ENCODE measurements around the gene KRT2. TPM values are rescaled to one million over a fixed set of nuclear protein-coding genes. Genes with fewer than 3 reads are reported as not detected.

KRT2 gene
- total RNA-seq, 1 experiment from 2014 or later: not detected

DNA sequence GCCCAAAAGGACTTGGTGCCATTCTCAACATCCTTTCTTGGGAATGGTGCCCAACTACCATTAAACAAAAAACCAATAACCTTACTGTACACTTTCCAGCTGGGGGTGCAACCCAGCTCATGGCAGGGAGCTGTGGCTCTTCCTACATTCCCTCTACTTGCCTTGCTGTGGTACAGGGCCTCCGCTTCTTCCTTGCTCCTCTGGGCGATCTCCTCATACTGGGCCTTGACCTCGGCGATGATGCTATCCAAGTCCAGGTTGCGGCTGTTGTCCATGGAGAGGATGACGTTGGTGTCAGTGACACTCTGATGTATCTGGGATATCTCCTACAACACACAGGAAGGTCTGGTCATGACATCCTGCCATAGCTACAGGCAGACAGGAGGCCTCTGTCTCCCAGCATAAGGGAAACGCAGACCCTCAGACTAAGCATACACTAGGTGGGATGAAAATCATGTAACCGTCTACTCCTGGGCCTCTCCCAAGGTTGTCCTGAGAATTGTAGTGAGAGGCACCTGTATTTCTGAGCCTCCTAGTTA is 3.9 kb downstream of the KRT2 start:
- TF ChIP-seq, protein P1, sequence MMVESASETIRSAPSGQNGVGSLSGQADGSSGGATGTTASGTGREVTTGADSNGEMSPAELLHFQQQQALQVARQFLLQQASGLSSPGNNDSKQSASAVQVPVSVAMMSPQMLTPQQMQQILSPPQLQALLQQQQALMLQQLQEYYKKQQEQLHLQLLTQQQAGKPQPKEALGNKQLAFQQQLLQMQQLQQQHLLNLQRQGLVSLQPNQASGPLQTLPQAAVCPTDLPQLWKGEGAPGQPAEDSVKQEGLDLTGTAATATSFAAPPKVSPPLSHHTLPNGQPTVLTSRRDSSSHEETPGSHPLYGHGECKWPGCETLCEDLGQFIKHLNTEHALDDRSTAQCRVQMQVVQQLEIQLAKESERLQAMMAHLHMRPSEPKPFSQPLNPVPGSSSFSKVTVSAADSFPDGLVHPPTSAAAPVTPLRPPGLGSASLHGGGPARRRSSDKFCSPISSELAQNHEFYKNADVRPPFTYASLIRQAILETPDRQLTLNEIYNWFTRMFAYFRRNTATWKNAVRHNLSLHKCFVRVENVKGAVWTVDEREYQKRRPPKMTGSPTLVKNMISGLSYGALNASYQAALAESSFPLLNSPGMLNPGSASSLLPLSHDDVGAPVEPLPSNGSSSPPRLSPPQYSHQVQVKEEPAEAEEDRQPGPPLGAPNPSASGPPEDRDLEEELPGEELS (CRISPR knock-in tag; IDR thresholded peaks at IDR 0.05): no peak
- TF ChIP-seq SP1 (CRISPR knock-in tag; conservative IDR thresholded peaks at IDR 0.05) (no peak), ZNF232 (CRISPR knock-in tag; IDR thresholded peaks at IDR 0.05) (no peak), JAZF1 (CRISPR knock-in tag; IDR thresholded peaks at IDR 0.05) (no peak), HMGA2 (CRISPR knock-in tag; IDR thresholded peaks at IDR 0.05) (no peak), NR3C1 (CRISPR knock-in tag; conservative IDR thresholded peaks at IDR 0.05; ENCODE audit: low read depth) (no peak), GABPB1 (CRISPR knock-in tag; IDR thresholded peaks at IDR 0.05) (no peak), SOX15 (CRISPR knock-in tag; IDR thresholded peaks at IDR 0.05) (no peak), NR2C2 (CRISPR knock-in tag; IDR thresholded peaks at IDR 0.05) (no peak), GTF2I (CRISPR knock-in tag; conservative IDR thresholded peaks at IDR 0.05) (no peak), KAT7 (CRISPR knock-in tag; IDR thresholded peaks at IDR 0.05; ENCODE audit: borderline replicate concordance) (no peak), TCF7 (CRISPR knock-in tag; IDR thresholded peaks at IDR 0.05; ENCODE audit: low read depth) (no peak), RELA (CRISPR knock-in tag; IDR thresholded peaks at IDR 0.05; ENCODE audit: borderline replicate concordance) (no peak)
- TF ChIP-seq, protein P2, sequence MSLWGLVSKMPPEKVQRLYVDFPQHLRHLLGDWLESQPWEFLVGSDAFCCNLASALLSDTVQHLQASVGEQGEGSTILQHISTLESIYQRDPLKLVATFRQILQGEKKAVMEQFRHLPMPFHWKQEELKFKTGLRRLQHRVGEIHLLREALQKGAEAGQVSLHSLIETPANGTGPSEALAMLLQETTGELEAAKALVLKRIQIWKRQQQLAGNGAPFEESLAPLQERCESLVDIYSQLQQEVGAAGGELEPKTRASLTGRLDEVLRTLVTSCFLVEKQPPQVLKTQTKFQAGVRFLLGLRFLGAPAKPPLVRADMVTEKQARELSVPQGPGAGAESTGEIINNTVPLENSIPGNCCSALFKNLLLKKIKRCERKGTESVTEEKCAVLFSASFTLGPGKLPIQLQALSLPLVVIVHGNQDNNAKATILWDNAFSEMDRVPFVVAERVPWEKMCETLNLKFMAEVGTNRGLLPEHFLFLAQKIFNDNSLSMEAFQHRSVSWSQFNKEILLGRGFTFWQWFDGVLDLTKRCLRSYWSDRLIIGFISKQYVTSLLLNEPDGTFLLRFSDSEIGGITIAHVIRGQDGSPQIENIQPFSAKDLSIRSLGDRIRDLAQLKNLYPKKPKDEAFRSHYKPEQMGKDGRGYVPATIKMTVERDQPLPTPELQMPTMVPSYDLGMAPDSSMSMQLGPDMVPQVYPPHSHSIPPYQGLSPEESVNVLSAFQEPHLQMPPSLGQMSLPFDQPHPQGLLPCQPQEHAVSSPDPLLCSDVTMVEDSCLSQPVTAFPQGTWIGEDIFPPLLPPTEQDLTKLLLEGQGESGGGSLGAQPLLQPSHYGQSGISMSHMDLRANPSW (CRISPR knock-in tag; conservative IDR thresholded peaks at IDR 0.05; ENCODE audit: low read depth): no peak
- TF ChIP-seq, protein P3, sequence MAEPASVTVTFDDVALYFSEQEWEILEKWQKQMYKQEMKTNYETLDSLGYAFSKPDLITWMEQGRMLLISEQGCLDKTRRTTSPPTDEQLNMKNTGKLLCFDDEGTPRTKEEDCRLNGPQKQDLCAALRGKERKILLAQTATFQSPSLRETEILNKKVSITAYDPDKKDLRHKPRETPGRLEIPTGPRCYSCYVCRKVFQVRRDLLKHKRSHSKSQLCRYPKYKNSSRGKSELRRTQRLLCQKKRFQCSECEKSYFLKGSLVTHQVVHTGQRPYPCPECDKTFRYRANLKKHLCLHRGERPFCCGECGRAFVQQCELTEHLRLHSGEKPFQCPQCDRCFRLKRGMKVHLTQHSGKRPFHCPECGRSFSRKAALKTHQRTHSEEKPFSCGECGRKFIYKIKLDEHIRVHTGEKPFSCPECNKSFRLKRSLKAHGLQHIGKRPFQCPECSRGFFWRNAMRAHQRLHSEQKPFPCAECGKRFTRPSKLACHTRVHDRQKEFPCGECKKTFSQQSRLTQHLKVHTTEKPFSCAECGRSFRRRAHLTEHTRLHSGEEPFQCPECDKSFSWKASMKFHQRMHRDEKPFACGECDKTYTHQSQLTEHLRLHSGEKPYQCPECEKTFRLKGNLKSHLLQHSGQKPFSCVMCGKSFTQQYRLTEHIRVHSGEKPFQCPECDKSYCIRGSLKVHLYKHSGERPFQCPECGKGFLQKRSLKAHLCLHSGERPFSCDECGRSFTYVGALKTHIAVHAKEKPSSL (CRISPR knock-in tag; conservative IDR thresholded peaks at IDR 0.05): no peak
- TF ChIP-seq, protein P4, sequence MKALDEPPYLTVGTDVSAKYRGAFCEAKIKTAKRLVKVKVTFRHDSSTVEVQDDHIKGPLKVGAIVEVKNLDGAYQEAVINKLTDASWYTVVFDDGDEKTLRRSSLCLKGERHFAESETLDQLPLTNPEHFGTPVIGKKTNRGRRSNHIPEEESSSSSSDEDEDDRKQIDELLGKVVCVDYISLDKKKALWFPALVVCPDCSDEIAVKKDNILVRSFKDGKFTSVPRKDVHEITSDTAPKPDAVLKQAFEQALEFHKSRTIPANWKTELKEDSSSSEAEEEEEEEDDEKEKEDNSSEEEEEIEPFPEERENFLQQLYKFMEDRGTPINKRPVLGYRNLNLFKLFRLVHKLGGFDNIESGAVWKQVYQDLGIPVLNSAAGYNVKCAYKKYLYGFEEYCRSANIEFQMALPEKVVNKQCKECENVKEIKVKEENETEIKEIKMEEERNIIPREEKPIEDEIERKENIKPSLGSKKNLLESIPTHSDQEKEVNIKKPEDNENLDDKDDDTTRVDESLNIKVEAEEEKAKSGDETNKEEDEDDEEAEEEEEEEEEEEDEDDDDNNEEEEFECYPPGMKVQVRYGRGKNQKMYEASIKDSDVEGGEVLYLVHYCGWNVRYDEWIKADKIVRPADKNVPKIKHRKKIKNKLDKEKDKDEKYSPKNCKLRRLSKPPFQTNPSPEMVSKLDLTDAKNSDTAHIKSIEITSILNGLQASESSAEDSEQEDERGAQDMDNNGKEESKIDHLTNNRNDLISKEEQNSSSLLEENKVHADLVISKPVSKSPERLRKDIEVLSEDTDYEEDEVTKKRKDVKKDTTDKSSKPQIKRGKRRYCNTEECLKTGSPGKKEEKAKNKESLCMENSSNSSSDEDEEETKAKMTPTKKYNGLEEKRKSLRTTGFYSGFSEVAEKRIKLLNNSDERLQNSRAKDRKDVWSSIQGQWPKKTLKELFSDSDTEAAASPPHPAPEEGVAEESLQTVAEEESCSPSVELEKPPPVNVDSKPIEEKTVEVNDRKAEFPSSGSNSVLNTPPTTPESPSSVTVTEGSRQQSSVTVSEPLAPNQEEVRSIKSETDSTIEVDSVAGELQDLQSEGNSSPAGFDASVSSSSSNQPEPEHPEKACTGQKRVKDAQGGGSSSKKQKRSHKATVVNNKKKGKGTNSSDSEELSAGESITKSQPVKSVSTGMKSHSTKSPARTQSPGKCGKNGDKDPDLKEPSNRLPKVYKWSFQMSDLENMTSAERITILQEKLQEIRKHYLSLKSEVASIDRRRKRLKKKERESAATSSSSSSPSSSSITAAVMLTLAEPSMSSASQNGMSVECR (CRISPR knock-in tag; IDR thresholded peaks at IDR 0.05; ENCODE audit: borderline replicate concordance): no peak
- TF ChIP-seq, protein P5, sequence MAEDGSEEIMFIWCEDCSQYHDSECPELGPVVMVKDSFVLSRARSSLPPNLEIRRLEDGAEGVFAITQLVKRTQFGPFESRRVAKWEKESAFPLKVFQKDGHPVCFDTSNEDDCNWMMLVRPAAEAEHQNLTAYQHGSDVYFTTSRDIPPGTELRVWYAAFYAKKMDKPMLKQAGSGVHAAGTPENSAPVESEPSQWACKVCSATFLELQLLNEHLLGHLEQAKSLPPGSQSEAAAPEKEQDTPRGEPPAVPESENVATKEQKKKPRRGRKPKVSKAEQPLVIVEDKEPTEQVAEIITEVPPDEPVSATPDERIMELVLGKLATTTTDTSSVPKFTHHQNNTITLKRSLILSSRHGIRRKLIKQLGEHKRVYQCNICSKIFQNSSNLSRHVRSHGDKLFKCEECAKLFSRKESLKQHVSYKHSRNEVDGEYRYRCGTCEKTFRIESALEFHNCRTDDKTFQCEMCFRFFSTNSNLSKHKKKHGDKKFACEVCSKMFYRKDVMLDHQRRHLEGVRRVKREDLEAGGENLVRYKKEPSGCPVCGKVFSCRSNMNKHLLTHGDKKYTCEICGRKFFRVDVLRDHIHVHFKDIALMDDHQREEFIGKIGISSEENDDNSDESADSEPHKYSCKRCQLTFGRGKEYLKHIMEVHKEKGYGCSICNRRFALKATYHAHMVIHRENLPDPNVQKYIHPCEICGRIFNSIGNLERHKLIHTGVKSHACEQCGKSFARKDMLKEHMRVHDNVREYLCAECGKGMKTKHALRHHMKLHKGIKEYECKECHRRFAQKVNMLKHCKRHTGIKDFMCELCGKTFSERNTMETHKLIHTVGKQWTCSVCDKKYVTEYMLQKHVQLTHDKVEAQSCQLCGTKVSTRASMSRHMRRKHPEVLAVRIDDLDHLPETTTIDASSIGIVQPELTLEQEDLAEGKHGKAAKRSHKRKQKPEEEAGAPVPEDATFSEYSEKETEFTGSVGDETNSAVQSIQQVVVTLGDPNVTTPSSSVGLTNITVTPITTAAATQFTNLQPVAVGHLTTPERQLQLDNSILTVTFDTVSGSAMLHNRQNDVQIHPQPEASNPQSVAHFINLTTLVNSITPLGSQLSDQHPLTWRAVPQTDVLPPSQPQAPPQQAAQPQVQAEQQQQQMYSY (CRISPR knock-in tag; IDR thresholded peaks at IDR 0.05): no peak
- TF ChIP-seq, protein P6, sequence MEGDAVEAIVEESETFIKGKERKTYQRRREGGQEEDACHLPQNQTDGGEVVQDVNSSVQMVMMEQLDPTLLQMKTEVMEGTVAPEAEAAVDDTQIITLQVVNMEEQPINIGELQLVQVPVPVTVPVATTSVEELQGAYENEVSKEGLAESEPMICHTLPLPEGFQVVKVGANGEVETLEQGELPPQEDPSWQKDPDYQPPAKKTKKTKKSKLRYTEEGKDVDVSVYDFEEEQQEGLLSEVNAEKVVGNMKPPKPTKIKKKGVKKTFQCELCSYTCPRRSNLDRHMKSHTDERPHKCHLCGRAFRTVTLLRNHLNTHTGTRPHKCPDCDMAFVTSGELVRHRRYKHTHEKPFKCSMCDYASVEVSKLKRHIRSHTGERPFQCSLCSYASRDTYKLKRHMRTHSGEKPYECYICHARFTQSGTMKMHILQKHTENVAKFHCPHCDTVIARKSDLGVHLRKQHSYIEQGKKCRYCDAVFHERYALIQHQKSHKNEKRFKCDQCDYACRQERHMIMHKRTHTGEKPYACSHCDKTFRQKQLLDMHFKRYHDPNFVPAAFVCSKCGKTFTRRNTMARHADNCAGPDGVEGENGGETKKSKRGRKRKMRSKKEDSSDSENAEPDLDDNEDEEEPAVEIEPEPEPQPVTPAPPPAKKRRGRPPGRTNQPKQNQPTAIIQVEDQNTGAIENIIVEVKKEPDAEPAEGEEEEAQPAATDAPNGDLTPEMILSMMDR (IDR thresholded peaks at IDR 0.05): no peak
- TF ChIP-seq, protein P7, sequence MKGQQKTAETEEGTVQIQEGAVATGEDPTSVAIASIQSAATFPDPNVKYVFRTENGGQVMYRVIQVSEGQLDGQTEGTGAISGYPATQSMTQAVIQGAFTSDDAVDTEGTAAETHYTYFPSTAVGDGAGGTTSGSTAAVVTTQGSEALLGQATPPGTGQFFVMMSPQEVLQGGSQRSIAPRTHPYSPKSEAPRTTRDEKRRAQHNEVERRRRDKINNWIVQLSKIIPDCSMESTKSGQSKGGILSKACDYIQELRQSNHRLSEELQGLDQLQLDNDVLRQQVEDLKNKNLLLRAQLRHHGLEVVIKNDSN (CRISPR knock-in tag; IDR thresholded peaks at IDR 0.05): no peak
- H3K4me3 Mint-ChIP-seq: no peak overlapping the region
- H3K36me3 Mint-ChIP-seq: no peaks in the 10 kb centered on the region
- peaks cover 11% of the 10 kb centered on the region for H3K9me3 Mint-ChIP-seq
- no peak for DNase-seq (ENCODE audit: low spot score)
- ATAC-seq: no peak
- CTCF ChIA-PET: interaction anchor here (0.7 to 2.4 kb wide), 5 partner anchors 44 to 260 kb away, joined by 3 to 8 read pairs (median 5); no protein-coding TSS in a partner anchor
- H3K27ac Mint-ChIP-seq: no peak overlapping the region
- POLR2A ChIA-PET: interaction anchor here (0.6 kb wide), 1 partner anchor 300 kb away, joined by 4 read pairs; no protein-coding TSS in a partner anchor
- no peaks in the 10 kb centered on the region; the same call in 1 of the 2 replicates for H3K27me3 Mint-ChIP-seq (ENCODE audit: low read depth)
- no peaks in the 10 kb centered on the region for H3K4me1 Mint-ChIP-seq
